ENCODE data around the gene OR2M3. TPM values are rescaled to one million over a fixed set of nuclear protein-coding genes. Genes with fewer than 3 reads are reported as not detected.

Gene OR2M3
- polyA plus RNA-seq (2013): not detected in 2 replicates

- Histone ChIP-seq H3K27ac (ENCODE audit: low read depth, low read length) (no peak within 1 kb of the TSS), H4K12ac (ENCODE audit: low read depth, low read length) (no peak within 1 kb of the TSS), H2AK5ac (ENCODE audit: low read length) (no peak within 1 kb of the TSS), H3K4me2 (ENCODE audit: low read length) (no peak within 1 kb of the TSS), H3K36me3 (ENCODE audit: control insufficient read depth in 1 of 2, insufficient read depth in 2 of 2, low read length in 2 of 2) (no peaks in the 10 kb centered on the region), H3K79me1 (ENCODE audit: low read length) (no peaks in the 10 kb centered on the region), H4K8ac (ENCODE audit: low read depth, low read length) (no peak within 1 kb of the TSS), H3K23ac (ENCODE audit: low read length) (no peak within 1 kb of the TSS), H3K4ac (ENCODE audit: low read depth, low read length) (no peak within 1 kb of the TSS), H3K9me3 (ENCODE audit: insufficient read depth, low read depth, low read length) (no peaks in the 10 kb centered on the region), H3K9ac (ENCODE audit: low read length) (no peak within 1 kb of the TSS), H4K91ac (ENCODE audit: low read depth, low read length) (no peak within 1 kb of the TSS), H3K18ac (ENCODE audit: low read length) (no peak within 1 kb of the TSS), H3K4me3 (ENCODE audit: low read depth, low read length) (no peak within 1 kb of the TSS), H2BK5ac (ENCODE audit: low read depth, low read length, poor library complexity) (no peak within 1 kb of the TSS), H2AFZ (ENCODE audit: insufficient read depth, low read length, poor library complexity) (no peak within 1 kb of the TSS), H3K14ac (ENCODE audit: low read length) (no peak within 1 kb of the TSS), H3K27me3 (ENCODE audit: insufficient read depth, low read length) (no peaks in the 10 kb centered on the region), H3K79me2 (ENCODE audit: control insufficient read depth, insufficient read depth, low read length, poor library complexity) (no peaks in the 10 kb centered on the region), H3K4me1 (ENCODE audit: control insufficient read depth in 1 of 2, insufficient read depth in 2 of 2, low read length in 2 of 2) (no peaks in the 10 kb centered on the region), H2BK120ac (ENCODE audit: insufficient read depth, low read length, poor library complexity) (no peak within 1 kb of the TSS), H2BK12ac (ENCODE audit: low read length) (no peak within 1 kb of the TSS)
- WGBS (ENCODE audit: extremely low coverage, insufficient coverage, insufficient read length): no CpG with 5 or more reads among the region's 4 CpGs
- DNase-seq: no peak
Observed at GRCh38 chr1:248196965-248197364, at the start of gene OR2M3. OR2M3 (plus strand) TSS chr1:248197265; CDS start chr1:248203068, 5,803 bp downstream.

- Histone ChIP-seq H2AK5ac (ENCODE audit: low read length) (no peak overlapping the region), H3K4me3 (ENCODE audit: low read depth, low read length) (no peak overlapping the region), H3K27me3 (ENCODE audit: insufficient read depth, low read length) (no peaks in the 10 kb centered on the region), H4K91ac (ENCODE audit: low read depth, low read length) (no peak overlapping the region), H3K4me1 (ENCODE audit: control insufficient read depth in 1 of 2, insufficient read depth in 2 of 2, low read length in 2 of 2) (no peaks in the 10 kb centered on the region), H3K79me2 (ENCODE audit: control insufficient read depth, insufficient read depth, low read length, poor library complexity) (no peaks in the 10 kb centered on the region), H4K8ac (ENCODE audit: low read depth, low read length) (no peak overlapping the region), H3K36me3 (ENCODE audit: control insufficient read depth in 1 of 2, insufficient read depth in 2 of 2, low read length in 2 of 2) (no peaks in the 10 kb centered on the region), H3K4me2 (ENCODE audit: low read length) (no peak overlapping the region), H3K9me3 (ENCODE audit: insufficient read depth, low read depth, low read length) (peaks cover 14% of the 10 kb centered on the region), H2BK5ac (ENCODE audit: low read depth, low read length, poor library complexity) (no peak overlapping the region), H4K12ac (ENCODE audit: low read depth, low read length) (no peak overlapping the region), H3K14ac (ENCODE audit: low read length) (no peak overlapping the region), H3K4ac (ENCODE audit: low read depth, low read length) (no peak overlapping the region), H3K9ac (ENCODE audit: low read length) (no peak overlapping the region), H3K18ac (ENCODE audit: low read length) (no peak overlapping the region), H2BK120ac (ENCODE audit: insufficient read depth, low read length, poor library complexity) (no peak overlapping the region), H3K79me1 (ENCODE audit: low read length) (no peaks in the 10 kb centered on the region), H2AFZ (ENCODE audit: insufficient read depth, low read length, poor library complexity) (no peak overlapping the region), H3K23ac (ENCODE audit: low read length) (no peak overlapping the region), H2BK12ac (ENCODE audit: low read length) (no peak overlapping the region), H3K27ac (ENCODE audit: low read depth, low read length) (no peak overlapping the region)
- WGBS (ENCODE audit: extremely low coverage, insufficient coverage, insufficient read length): no CpG with 5 or more reads among the region's 6 CpGs
- no peak for DNase-seq
Observed at GRCh38 chr1:248152056-248152827, 44.8 kb upstream of the OR2M3 start.

- H3K4me3 ChIP-seq (ENCODE audit: low read depth, low read length): no peak overlapping the region
- no peak for DNase-seq
Observed at GRCh38 chr1:248155927-248156326, 41.1 kb upstream of the OR2M3 start.

DNA sequence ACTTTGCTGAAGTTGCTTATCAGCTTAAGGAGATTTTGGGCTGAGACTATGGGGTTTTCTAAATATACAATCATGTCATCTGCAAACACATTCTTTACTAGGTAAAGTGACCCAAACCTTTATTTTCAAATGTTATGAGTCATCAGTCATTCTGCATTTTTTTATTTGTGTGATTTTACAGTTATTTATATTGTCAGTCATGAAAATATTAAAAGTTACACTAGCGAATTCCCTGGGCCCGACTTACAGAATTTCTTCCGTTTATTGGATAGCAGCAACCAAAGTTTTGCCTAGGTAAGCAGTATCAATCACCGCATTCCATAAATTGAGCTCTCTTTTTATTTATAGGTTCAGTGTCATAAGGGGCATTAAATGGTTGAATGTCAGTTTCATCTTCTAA, 38.3 kb upstream of the OR2M3 start:
- Histone ChIP-seq H4K91ac (ENCODE audit: low read depth, low read length) (no peak overlapping the region), H3K4ac (ENCODE audit: low read depth, low read length) (no peak overlapping the region), H3K4me1 (ENCODE audit: control insufficient read depth in 1 of 2, insufficient read depth in 2 of 2, low read length in 2 of 2) (no peaks in the 10 kb centered on the region), H3K27me3 (ENCODE audit: insufficient read depth, low read length) (no peaks in the 10 kb centered on the region), H3K27ac (ENCODE audit: low read depth, low read length) (no peak overlapping the region), H2BK5ac (ENCODE audit: low read depth, low read length, poor library complexity) (no peak overlapping the region), H2AK5ac (ENCODE audit: low read length) (no peak overlapping the region), H2BK120ac (ENCODE audit: insufficient read depth, low read length, poor library complexity) (no peak overlapping the region), H3K36me3 (ENCODE audit: control insufficient read depth in 1 of 2, insufficient read depth in 2 of 2, low read length in 2 of 2) (no peaks in the 10 kb centered on the region), H2AFZ (ENCODE audit: insufficient read depth, low read length, poor library complexity) (no peak overlapping the region), H3K9me3 (ENCODE audit: insufficient read depth, low read depth, low read length) (peaks cover 10% of the 10 kb centered on the region), H3K79me2 (ENCODE audit: control insufficient read depth, insufficient read depth, low read length, poor library complexity) (no peaks in the 10 kb centered on the region), H3K79me1 (ENCODE audit: low read length) (no peaks in the 10 kb centered on the region), H3K18ac (ENCODE audit: low read length) (no peak overlapping the region), H3K4me2 (ENCODE audit: low read length) (no peak overlapping the region), H3K23ac (ENCODE audit: low read length) (no peak overlapping the region), H4K8ac (ENCODE audit: low read depth, low read length) (no peak overlapping the region), H3K9ac (ENCODE audit: low read length) (no peak overlapping the region), H4K12ac (ENCODE audit: low read depth, low read length) (no peak overlapping the region), H3K4me3 (ENCODE audit: low read depth, low read length) (no peak overlapping the region), H2BK12ac (ENCODE audit: low read length) (no peak overlapping the region), H3K14ac (ENCODE audit: low read length) (no peak overlapping the region)
- no CpG with 5 or more reads among the region's 4 CpGs for WGBS (ENCODE audit: extremely low coverage, insufficient coverage, insufficient read length)
- no peak for DNase-seq

More at GRCh38 chr1:248155927-248156326, 41.1 kb upstream of the OR2M3 start:
- Histone ChIP-seq H3K9me3 (ENCODE audit: insufficient read depth, low read depth, low read length) (peaks cover 18% of the 10 kb centered on the region), H3K4me2 (ENCODE audit: low read length) (no peak overlapping the region), H4K8ac (ENCODE audit: low read depth, low read length) (no peak overlapping the region), H2AK5ac (ENCODE audit: low read length) (no peak overlapping the region), H3K14ac (ENCODE audit: low read length) (no peak overlapping the region), H3K23ac (ENCODE audit: low read length) (no peak overlapping the region), H2BK12ac (ENCODE audit: low read length) (no peak overlapping the region), H3K36me3 (ENCODE audit: control insufficient read depth in 1 of 2, insufficient read depth in 2 of 2, low read length in 2 of 2) (no peaks in the 10 kb centered on the region), H4K91ac (ENCODE audit: low read depth, low read length) (no peak overlapping the region), H3K79me2 (ENCODE audit: control insufficient read depth, insufficient read depth, low read length, poor library complexity) (no peaks in the 10 kb centered on the region), H3K27me3 (ENCODE audit: insufficient read depth, low read length) (no peaks in the 10 kb centered on the region), H3K79me1 (ENCODE audit: low read length) (no peaks in the 10 kb centered on the region), H3K4ac (ENCODE audit: low read depth, low read length) (no peak overlapping the region), H2BK120ac (ENCODE audit: insufficient read depth, low read length, poor library complexity) (no peak overlapping the region), H3K18ac (ENCODE audit: low read length) (no peak overlapping the region), H3K27ac (ENCODE audit: low read depth, low read length) (no peak overlapping the region), H2BK5ac (ENCODE audit: low read depth, low read length, poor library complexity) (no peak overlapping the region), H3K4me1 (ENCODE audit: control insufficient read depth in 1 of 2, insufficient read depth in 2 of 2, low read length in 2 of 2) (no peaks in the 10 kb centered on the region), H3K9ac (ENCODE audit: low read length) (no peak overlapping the region), H4K12ac (ENCODE audit: low read depth, low read length) (no peak overlapping the region), H2AFZ (ENCODE audit: insufficient read depth, low read length, poor library complexity) (no peak overlapping the region)
- no CpG with 5 or more reads among the region's 1 CpG for WGBS (ENCODE audit: extremely low coverage, insufficient coverage, insufficient read length)

All from trophoblast cell (in vitro differentiated cells and primary cell).